HCT116 (cell line): Measurements from ENCODE around the gene FAM193A. TPM values are rescaled to one million over a fixed set of nuclear protein-coding genes. Genes with fewer than 3 reads are reported as not detected.

Source experiments
- ATAC-seq: fragments of 200-7000 bp; cut with Tn5 transposase; 2 replicates; pipeline ENCODE4 v1.9.1; 2020; ENCODE audit warnings: mild to moderate bottlenecking, moderate library complexity
- BruUV-seq: library from RNA; stranded (reverse); fragments of 400-500 nt; replicated peaks from 2 replicates; lab custom pipeline; 2021; lab: Mats Ljungman, UMichigan
- CTCF ChIA-PET: fragments of 300-600 bp; sonication (Branson Sonifier 250); formaldehyde crosslinking; loops from one replicate; lab custom pipeline; 2021; ENCODE audit warnings: antibody characterized with exemption; lab: Charles Lee
- POLR2A ChIA-PET: fragments of 300-600, 350-600 bp; sonication (Branson Sonifier 250); formaldehyde crosslinking; loops from one replicate; lab custom pipeline; 2021; ENCODE audit warnings: antibody characterized with exemption; lab: Charles Lee
- RAD21 ChIA-PET, 2 experiments: fragments of 300-600 bp; sonication (Branson Sonifier 250); formaldehyde crosslinking; loops; one replicate each; lab custom pipeline; 2023; ENCODE audit warnings: low total read pairs in 2 of 2; ENCODE audit not compliant: uncharacterized antibody in 2 of 2, unreplicated experiment in 2 of 2, low non-redundant PET in 1 of 2; lab: Charles Lee
- DNase-seq: peaks from one replicate; pipeline ENCODE4 v3.0.0-alpha.2; 2010; ENCODE audit warnings: low read depth, low spot score
- H2AFZ ChIP-seq: fragments of 200-600 bp; shearing (Covaris generic), sonication (generic); 2 replicates; pipeline ENCODE4 v1.6.1; 2017; ENCODE audit warnings: low read depth, mixed run types, mixed read lengths, antibody characterized with exemption, low read length; ENCODE audit not compliant: poor library complexity, severe bottlenecking
- H3K27ac ChIP-seq: 2 replicates; pipeline ENCODE4 v1.5.1; 2012; ENCODE audit warnings: low read depth, low read length
- H3K27me3 ChIP-seq: fragments of 200-600 bp; sonication (generic); 2 replicates; pipeline ENCODE4 v1.6.1; 2016; ENCODE audit warnings: mixed run types, low read length, mixed read lengths; ENCODE audit not compliant: insufficient read depth
- H3K36me3 ChIP-seq, 2 experiments: fragments of 200-500 bp in 1 of 2; fragments of 200-600 bp in 1 of 2; sonication (Bioruptor generic) in 1 of 2; sonication (generic) in 1 of 2; 2 replicates each; pipeline versions ENCODE4 v1.5.1 to v1.6.1; 2014 to 2016; ENCODE audit warnings: low read length in 2 of 2, inconsistent platforms in 1 of 2, mixed read lengths in 1 of 2, mixed run types in 1 of 2; ENCODE audit not compliant: insufficient read depth in 2 of 2, control insufficient read depth in 1 of 2
- H3K4me1 ChIP-seq, 2 experiments: fragments of 200-600 bp in 1 of 2; sonication (generic) in 1 of 2; 2 replicates each; pipeline versions ENCODE4 v1.5.1 to v1.6.1; 2012 to 2017; ENCODE audit warnings: low read length in 2 of 2, inconsistent platforms in 1 of 2, mild to moderate bottlenecking in 1 of 2, mixed read lengths in 1 of 2, mixed run types in 1 of 2, moderate library complexity in 1 of 2; ENCODE audit not compliant: insufficient read depth in 2 of 2, control insufficient read depth in 1 of 2
- H3K4me2 ChIP-seq: fragments of 200-600 bp; sonication (generic); 2 replicates; pipeline ENCODE4 v1.6.1; 2017; ENCODE audit warnings: mixed run types, low read length, mixed read lengths
- H3K4me3 ChIP-seq, 2 experiments: fragments of 200-600 bp in 1 of 2; sonication (generic) in 1 of 2; replicated peaks in 1 of 2; 2 replicates each; pipeline ENCODE4 v1.5.1; 2011 to 2016; ENCODE audit warnings: low read length in 2 of 2, control low read depth in 1 of 2, low read depth in 1 of 2, mild to moderate bottlenecking in 1 of 2, mixed read lengths in 1 of 2, mixed run types in 1 of 2
- H3K79me2 ChIP-seq: fragments of 200-600 bp; sonication (generic); 2 replicates; pipeline ENCODE4 v1.6.1; 2017; ENCODE audit warnings: mild to moderate bottlenecking, mixed run types, low read length, moderate library complexity, mixed read lengths; ENCODE audit not compliant: insufficient read depth
- H3K9ac ChIP-seq: fragments of 200-600 bp; sonication (generic); 2 replicates; pipeline ENCODE4 v1.6.1; 2016; ENCODE audit warnings: low read length, mixed read lengths
- H3K9me2 ChIP-seq: fragments of 200-600 bp; sonication (generic), shearing (Covaris generic); 2 replicates; pipeline ENCODE4 v1.6.1; 2017; ENCODE audit warnings: mixed run types, mild to moderate bottlenecking, moderate library complexity; ENCODE audit not compliant: insufficient read depth
- H3K9me3 ChIP-seq, 2 experiments: fragments of 200-500 bp in 1 of 2; fragments of 200-600 bp in 1 of 2; sonication (Bioruptor generic) in 1 of 2; sonication (generic) in 1 of 2; 2 replicates each; pipeline ENCODE4 v1.6.1; 2014 to 2017; ENCODE audit warnings: low read length in 2 of 2, mixed read lengths in 2 of 2, inconsistent platforms in 1 of 2, low read depth in 1 of 2, mild to moderate bottlenecking in 1 of 2, mixed run types in 1 of 2, moderate library complexity in 1 of 2; ENCODE audit not compliant: control insufficient read depth in 1 of 2, insufficient read depth in 1 of 2
- H4K20me1 ChIP-seq: fragments of 200-600 bp; sonication (generic), shearing (Covaris generic); 2 replicates; pipeline ENCODE4 v1.6.1; 2017; ENCODE audit warnings: mixed run types, mild to moderate bottlenecking, moderate library complexity; ENCODE audit not compliant: insufficient read depth
- CBX3 ChIP-seq: IDR thresholded peaks from 2 replicates; pipeline ENCODE4 v1.6.1; 2012; ENCODE audit warnings: low read depth
- EGR1 ChIP-seq: IDR thresholded peaks from 2 replicates; pipeline ENCODE4 v1.6.1; 2012; ENCODE audit warnings: low read depth
- ELF1 ChIP-seq: IDR thresholded peaks from 2 replicates; pipeline ENCODE4 v1.6.1; 2012; ENCODE audit warnings: low read depth, borderline replicate concordance
- EZH2phosphoT487 ChIP-seq: fragments of 200-600 bp; IDR thresholded peaks from 2 replicates; pipeline ENCODE4 v1.6.1; 2018; ENCODE audit warnings: antibody characterized with exemption, borderline replicate concordance
- RAD21 ChIP-seq: IDR thresholded peaks from 2 replicates; pipeline ENCODE4 v1.6.1; 2012; ENCODE audit warnings: low read depth, mild to moderate bottlenecking
- SP1 ChIP-seq: IDR thresholded peaks from 2 replicates; pipeline ENCODE4 v1.6.1; 2012; ENCODE audit warnings: low read depth
- SRF ChIP-seq: IDR thresholded peaks from 2 replicates; pipeline ENCODE4 v1.6.1; 2012; ENCODE audit warnings: low read depth
- YY1 ChIP-seq: IDR thresholded peaks from 2 replicates; pipeline ENCODE4 v1.6.1; 2011; ENCODE audit warnings: low read length, low read depth, moderate library complexity, mild to moderate bottlenecking; ENCODE audit not compliant: insufficient replicate concordance; ENCODE audit errors: extremely low read depth
- ZBTB33 ChIP-seq: IDR thresholded peaks from 2 replicates; pipeline ENCODE4 v1.6.1; 2011; ENCODE audit warnings: mild to moderate bottlenecking, low read length, moderate library complexity; ENCODE audit not compliant: insufficient replicate concordance; ENCODE audit errors: extremely low read depth
- ZFX ChIP-seq: fragments of 450-650 bp; IDR thresholded peaks from 2 replicates; pipeline ENCODE4 v1.6.1; 2017
- ZNF274 ChIP-seq: fragments of 200-500 bp; sonication (Bioruptor generic); IDR thresholded peaks from 2 replicates; pipeline ENCODE4 v1.6.1; 2014; ENCODE audit warnings: mild to moderate bottlenecking, low read depth, low read length, inconsistent platforms
- intact Hi-C: fragments of 100-400 bp; cut with micrococcal nuclease; formaldehyde crosslinking; loops from 2 replicates; pipeline ENCODE4 v1.10.0; 2022
- total RNA-seq: library from RNA; stranded (reverse); gene quantifications from one replicate; pipeline ENCODE4 v1.2.1, GENCODE V29; 2021; ENCODE audit not compliant: unreplicated experiment
- TF ChIP-seq, protein P1 (sequence below): IDR thresholded peaks from 2 replicates; pipeline ENCODE4 v1.6.1; 2012
- TF ChIP-seq, protein P2 (sequence below): IDR thresholded peaks from 2 replicates; pipeline ENCODE4 v1.6.1; 2012; ENCODE audit warnings: low read depth
- TF ChIP-seq, protein P3 (sequence below), 3 experiments: fragments of 200-600 bp in 1 of 3; sonication (generic) in 1 of 3; IDR thresholded peaks in 2 of 3; conservative IDR thresholded peaks in 1 of 3; 2 replicates each; pipeline ENCODE4 v1.5.1; 2012 to 2017; ENCODE audit warnings: low read depth in 2 of 3, low read length in 2 of 3, antibody characterized with exemption in 1 of 3, borderline replicate concordance in 1 of 3, control low read depth in 1 of 3, mild to moderate bottlenecking in 1 of 3, mixed read lengths in 1 of 3, mixed run types in 1 of 3, moderate library complexity in 1 of 3; ENCODE audit not compliant: insufficient read depth in 1 of 3

FAM193A gene
- total RNA-seq, 1 experiment from 2014 or later, result 15.7 TPM

- Histone ChIP-seq H3K27ac (no peak overlapping the region), H2AFZ (no peak overlapping the region), H3K4me3 (no peak overlapping the region), H3K36me3 (peaks cover 0 to 15% of the 10 kb centered on the region in 2 experiments; a peak in 3 of 4 replicates), H3K79me2 (peaks cover 14% of the 10 kb centered on the region), H4K20me1 (no peaks in the 10 kb centered on the region), H3K27me3 (no peaks in the 10 kb centered on the region), H3K4me1 (peaks cover 14 to 28% of the 10 kb centered on the region in 2 experiments; a peak in 3 of 4 replicates), H3K9ac (no peak overlapping the region), H3K9me3 (no peaks in the 10 kb centered on the region), H3K9me2 (no peaks in the 10 kb centered on the region), H3K4me2 (no peak overlapping the region)
- ChIA-PET RAD21 (no interaction called here), CTCF (no interaction called here), POLR2A (no interaction called here)
- no TSS peak for BruUV-seq
- ATAC-seq, result no peak
- DNase-seq, result no peak
- intact Hi-C loops, result loop anchor here (10.0 kb wide), 1 partner anchor 489 kb away; no protein-coding TSS in a partner anchor
- no peak for TF ChIP-seq ELF1
- no peak for TF ChIP-seq RAD21
- TF ChIP-seq SP1, result no peak
- TF ChIP-seq ZBTB33, result no peak
- no peak for TF ChIP-seq ZNF274
- TF ChIP-seq EGR1, result no peak
- TF ChIP-seq ZFX, result no peak
- TF ChIP-seq YY1, result no peak
- TF ChIP-seq, protein P1, sequence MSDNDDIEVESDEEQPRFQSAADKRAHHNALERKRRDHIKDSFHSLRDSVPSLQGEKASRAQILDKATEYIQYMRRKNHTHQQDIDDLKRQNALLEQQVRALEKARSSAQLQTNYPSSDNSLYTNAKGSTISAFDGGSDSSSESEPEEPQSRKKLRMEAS, result no peak
- no peak for TF ChIP-seq EZH2phosphoT487
- TF ChIP-seq, protein P2, sequence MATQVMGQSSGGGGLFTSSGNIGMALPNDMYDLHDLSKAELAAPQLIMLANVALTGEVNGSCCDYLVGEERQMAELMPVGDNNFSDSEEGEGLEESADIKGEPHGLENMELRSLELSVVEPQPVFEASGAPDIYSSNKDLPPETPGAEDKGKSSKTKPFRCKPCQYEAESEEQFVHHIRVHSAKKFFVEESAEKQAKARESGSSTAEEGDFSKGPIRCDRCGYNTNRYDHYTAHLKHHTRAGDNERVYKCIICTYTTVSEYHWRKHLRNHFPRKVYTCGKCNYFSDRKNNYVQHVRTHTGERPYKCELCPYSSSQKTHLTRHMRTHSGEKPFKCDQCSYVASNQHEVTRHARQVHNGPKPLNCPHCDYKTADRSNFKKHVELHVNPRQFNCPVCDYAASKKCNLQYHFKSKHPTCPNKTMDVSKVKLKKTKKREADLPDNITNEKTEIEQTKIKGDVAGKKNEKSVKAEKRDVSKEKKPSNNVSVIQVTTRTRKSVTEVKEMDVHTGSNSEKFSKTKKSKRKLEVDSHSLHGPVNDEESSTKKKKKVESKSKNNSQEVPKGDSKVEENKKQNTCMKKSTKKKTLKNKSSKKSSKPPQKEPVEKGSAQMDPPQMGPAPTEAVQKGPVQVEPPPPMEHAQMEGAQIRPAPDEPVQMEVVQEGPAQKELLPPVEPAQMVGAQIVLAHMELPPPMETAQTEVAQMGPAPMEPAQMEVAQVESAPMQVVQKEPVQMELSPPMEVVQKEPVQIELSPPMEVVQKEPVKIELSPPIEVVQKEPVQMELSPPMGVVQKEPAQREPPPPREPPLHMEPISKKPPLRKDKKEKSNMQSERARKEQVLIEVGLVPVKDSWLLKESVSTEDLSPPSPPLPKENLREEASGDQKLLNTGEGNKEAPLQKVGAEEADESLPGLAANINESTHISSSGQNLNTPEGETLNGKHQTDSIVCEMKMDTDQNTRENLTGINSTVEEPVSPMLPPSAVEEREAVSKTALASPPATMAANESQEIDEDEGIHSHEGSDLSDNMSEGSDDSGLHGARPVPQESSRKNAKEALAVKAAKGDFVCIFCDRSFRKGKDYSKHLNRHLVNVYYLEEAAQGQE, result no peak
- TF ChIP-seq, protein P3, sequence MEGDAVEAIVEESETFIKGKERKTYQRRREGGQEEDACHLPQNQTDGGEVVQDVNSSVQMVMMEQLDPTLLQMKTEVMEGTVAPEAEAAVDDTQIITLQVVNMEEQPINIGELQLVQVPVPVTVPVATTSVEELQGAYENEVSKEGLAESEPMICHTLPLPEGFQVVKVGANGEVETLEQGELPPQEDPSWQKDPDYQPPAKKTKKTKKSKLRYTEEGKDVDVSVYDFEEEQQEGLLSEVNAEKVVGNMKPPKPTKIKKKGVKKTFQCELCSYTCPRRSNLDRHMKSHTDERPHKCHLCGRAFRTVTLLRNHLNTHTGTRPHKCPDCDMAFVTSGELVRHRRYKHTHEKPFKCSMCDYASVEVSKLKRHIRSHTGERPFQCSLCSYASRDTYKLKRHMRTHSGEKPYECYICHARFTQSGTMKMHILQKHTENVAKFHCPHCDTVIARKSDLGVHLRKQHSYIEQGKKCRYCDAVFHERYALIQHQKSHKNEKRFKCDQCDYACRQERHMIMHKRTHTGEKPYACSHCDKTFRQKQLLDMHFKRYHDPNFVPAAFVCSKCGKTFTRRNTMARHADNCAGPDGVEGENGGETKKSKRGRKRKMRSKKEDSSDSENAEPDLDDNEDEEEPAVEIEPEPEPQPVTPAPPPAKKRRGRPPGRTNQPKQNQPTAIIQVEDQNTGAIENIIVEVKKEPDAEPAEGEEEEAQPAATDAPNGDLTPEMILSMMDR (IDR thresholded peaks at IDR 0.05 in 2 of 3, conservative IDR thresholded peaks at IDR 0.05 in 1 of 3; ENCODE audit: borderline replicate concordance in 1 of 3, insufficient read depth in 1 of 3, low read depth in 2 of 3, low read length in 2 of 3), result no peak
- no peak for TF ChIP-seq SRF
- no peak for TF ChIP-seq CBX3
Measured at GRCh38 chr4:2714061-2714770, 177.8 kb downstream of the FAM193A start.
